Nephron (organoid): ENCODE results near the gene STK17A.

Experiments used
- H3K27ac Mint-ChIP-seq, 3 experiments: 2 replicates each; pipeline ENCODE4 v1.8.0; 2020; ENCODE audit warnings: mixed read lengths in 3 of 3, mild to moderate bottlenecking in 2 of 3, moderate library complexity in 1 of 3
- H3K27me3 Mint-ChIP-seq: 2 replicates; pipeline ENCODE4 v1.8.0; 2021; ENCODE audit warnings: low read depth, mild to moderate bottlenecking, moderate library complexity, mixed read lengths
- H3K36me3 Mint-ChIP-seq: 2 replicates; pipeline ENCODE4 v1.8.0; 2020; ENCODE audit warnings: low read depth, mixed read lengths
- H3K4me1 Mint-ChIP-seq: 2 replicates; pipeline ENCODE4 v1.8.0; 2020; ENCODE audit warnings: mixed read lengths
- H3K4me3 Mint-ChIP-seq, 3 experiments: 2 replicates each; pipeline ENCODE4 v1.8.0; 2020; ENCODE audit warnings: mild to moderate bottlenecking in 3 of 3, mixed read lengths in 3 of 3, moderate library complexity in 2 of 3
- H3K9me3 Mint-ChIP-seq: 2 replicates; pipeline ENCODE4 v1.8.0; 2020; ENCODE audit warnings: mixed read lengths
- CTCF ChIP-seq, 3 experiments: fragments of 200-600 bp; sonication (generic); IDR thresholded peaks; one replicate each; pipeline ENCODE4 v1.5.0; 2021; ENCODE audit warnings: antibody characterized with exemption in 3 of 3; ENCODE audit not compliant: unreplicated experiment in 3 of 3

STK17A gene

GRCh38 chr7:43552122-43552521 lies 30.8 kb upstream of the STK17A start:
- H3K9me3 Mint-ChIP-seq: peaks cover 3% of the 10 kb centered on the region
- peaks cover 5% of the 10 kb centered on the region for H3K4me1 Mint-ChIP-seq
- H3K36me3 Mint-ChIP-seq: no peaks in the 10 kb centered on the region
- no peak overlapping the region for H3K27ac Mint-ChIP-seq
- no peak overlapping the region for H3K4me3 Mint-ChIP-seq
- TF ChIP-seq CTCF (IDR thresholded peaks at IDR 0.05; ENCODE audit: unreplicated experiment in 3 of 3): no peak
- peaks cover 5% of the 10 kb centered on the region for H3K27me3 Mint-ChIP-seq

- peaks cover 2% of the 10 kb centered on the region for H3K9me3 Mint-ChIP-seq
- peaks cover 5% of the 10 kb centered on the region for H3K27me3 Mint-ChIP-seq
- no peak for TF ChIP-seq CTCF (IDR thresholded peaks at IDR 0.05; ENCODE audit: unreplicated experiment in 3 of 3)
- H3K27ac Mint-ChIP-seq: no peak overlapping the region
- no peaks in the 10 kb centered on the region for H3K36me3 Mint-ChIP-seq
- peaks cover 5% of the 10 kb centered on the region for H3K4me1 Mint-ChIP-seq
- no peak overlapping the region for H3K4me3 Mint-ChIP-seq
Observed at GRCh38 chr7:43553999-43554398, 28.9 kb upstream of the STK17A start.

- no peak overlapping the region for H3K4me3 Mint-ChIP-seq
- no peaks in the 10 kb centered on the region for H3K36me3 Mint-ChIP-seq
- peaks cover 5% of the 10 kb centered on the region for H3K4me1 Mint-ChIP-seq
- no peak overlapping the region for H3K27ac Mint-ChIP-seq
- peaks cover 5% of the 10 kb centered on the region for H3K27me3 Mint-ChIP-seq
- H3K9me3 Mint-ChIP-seq: peaks cover 1% of the 10 kb centered on the region
- TF ChIP-seq CTCF (IDR thresholded peaks at IDR 0.05; ENCODE audit: unreplicated experiment in 3 of 3): no peak
Observed at GRCh38 chr7:43554423-43554822, 28.5 kb upstream of the STK17A start.

GRCh38 chr7:43557831-43558495 lies 24.9 kb upstream of the STK17A start:
- Mint-ChIP-seq H3K27ac (no peak overlapping the region), H3K36me3 (no peaks in the 10 kb centered on the region), H3K27me3 (peaks cover 5% of the 10 kb centered on the region), H3K4me1 (peaks cover 1% of the 10 kb centered on the region), H3K4me3 (no peak overlapping the region), H3K9me3 (no peaks in the 10 kb centered on the region)
- no peak for TF ChIP-seq CTCF (IDR thresholded peaks at IDR 0.05; ENCODE audit: unreplicated experiment in 3 of 3)

- no peaks in the 10 kb centered on the region for H3K27me3 Mint-ChIP-seq
- no peak overlapping the region for H3K27ac Mint-ChIP-seq
- no peak for TF ChIP-seq CTCF (IDR thresholded peaks at IDR 0.05; ENCODE audit: unreplicated experiment in 3 of 3)
- no peaks in the 10 kb centered on the region for H3K9me3 Mint-ChIP-seq
- no peak overlapping the region for H3K4me3 Mint-ChIP-seq
- peaks cover 4% of the 10 kb centered on the region for H3K4me1 Mint-ChIP-seq
- no peaks in the 10 kb centered on the region for H3K36me3 Mint-ChIP-seq
Observed at GRCh38 chr7:43559171-43559945, 23.6 kb upstream of the STK17A start.
